HepG2 (cell line): ENCODE measurements around the gene SPG7. TPM values are rescaled to one million over a fixed set of nuclear protein-coding genes. Genes with fewer than 3 reads are reported as not detected.

Experiments used
- ATM ChIP-seq: fragments of 450-650 bp; IDR thresholded peaks from 2 replicates; pipeline ENCODE4 v1.7.1; 2017; ENCODE audit warnings: mild to moderate bottlenecking, borderline replicate concordance
- E2F2 ChIP-seq: sonication (generic); formaldehyde crosslinking; IDR thresholded peaks from 2 replicates; pipeline ENCODE4 v1.4.0; 2020; ENCODE audit warnings: missing genetic modification reagents, borderline replicate concordance
- FOXJ3 ChIP-seq: sonication (generic); formaldehyde crosslinking; IDR thresholded peaks from 2 replicates; pipeline ENCODE4 v1.4.0; 2020; ENCODE audit warnings: missing genetic modification reagents, mild to moderate bottlenecking, borderline replicate concordance
- GMEB1 ChIP-seq: sonication (generic); formaldehyde crosslinking; IDR thresholded peaks from 2 replicates; pipeline ENCODE4 v1.5.1; 2020; ENCODE audit warnings: missing genetic modification reagents, mild to moderate bottlenecking, borderline replicate concordance
- GTF3A ChIP-seq: sonication (generic); formaldehyde crosslinking; conservative IDR thresholded peaks from 2 replicates; pipeline ENCODE4 v1.4.0; 2020; ENCODE audit warnings: mild to moderate bottlenecking, missing genetic modification reagents
- KAT2B ChIP-seq: fragments of 150-350 bp; IDR thresholded peaks from 2 replicates; pipeline ENCODE4 v1.6.1; 2014; ENCODE audit warnings: low read depth, low read length, borderline replicate concordance
- KDM2A ChIP-seq: sonication (generic); formaldehyde crosslinking; IDR thresholded peaks from 2 replicates; pipeline ENCODE4 v1.4.0; 2020; ENCODE audit warnings: low read depth, missing genetic modification reagents, borderline replicate concordance
- NCOA2 ChIP-seq: sonication (generic); formaldehyde crosslinking; IDR thresholded peaks from 2 replicates; pipeline ENCODE4 v1.8.0; 2022; ENCODE audit warnings: inconsistent platforms
- RBM39 ChIP-seq: fragments of 200-400 bp; formaldehyde crosslinking; IDR thresholded peaks from one replicate; pipeline ENCODE4 v1.6.1; 2018; ENCODE audit warnings: antibody characterized with exemption, mild to moderate bottlenecking, low read depth, low read length; ENCODE audit not compliant: poor library complexity, severe bottlenecking
- RFXAP ChIP-seq: sonication (generic); formaldehyde crosslinking; IDR thresholded peaks from 2 replicates; pipeline ENCODE4 v1.4.0; 2020; ENCODE audit warnings: missing genetic modification reagents, borderline replicate concordance
- SETDB1 ChIP-seq: sonication (generic); formaldehyde crosslinking; IDR thresholded peaks from 2 replicates; pipeline ENCODE4 v1.5.1; 2020; ENCODE audit warnings: missing genetic modification reagents, mild to moderate bottlenecking, borderline replicate concordance
- SNAPC5 ChIP-seq: sonication (generic); formaldehyde crosslinking; IDR thresholded peaks from 2 replicates; pipeline ENCODE4 v1.8.1; 2023; ENCODE audit warnings: mild to moderate bottlenecking, missing genetic modification reagents, borderline replicate concordance
- TFAP4 ChIP-seq: sonication (generic); IDR thresholded peaks from 2 replicates; pipeline ENCODE4 v1.6.1; 2016; ENCODE audit warnings: low read depth, borderline replicate concordance
- ZMYM2 ChIP-seq: sonication (generic); formaldehyde crosslinking; IDR thresholded peaks from 2 replicates; pipeline ENCODE4 v1.8.0; 2022; ENCODE audit warnings: mild to moderate bottlenecking, missing genetic modification reagents
- ZNF383 ChIP-seq: sonication (generic); formaldehyde crosslinking; IDR thresholded peaks from 2 replicates; pipeline ENCODE4 v1.4.0; 2020; ENCODE audit warnings: missing genetic modification reagents, mild to moderate bottlenecking, borderline replicate concordance
- ZNF432 ChIP-seq: sonication (generic); formaldehyde crosslinking; IDR thresholded peaks from 2 replicates; pipeline ENCODE4 v1.5.0; 2020; ENCODE audit warnings: missing genetic modification reagents, mild to moderate bottlenecking, borderline replicate concordance
- ZNF484 ChIP-seq: sonication (generic); formaldehyde crosslinking; IDR thresholded peaks from 2 replicates; pipeline ENCODE4 v1.5.1; 2020; ENCODE audit warnings: mild to moderate bottlenecking, low read depth, missing genetic modification reagents, borderline replicate concordance
- ZNF549 ChIP-seq: sonication (generic); formaldehyde crosslinking; IDR thresholded peaks from 2 replicates; pipeline ENCODE4 v1.5.0; 2020; ENCODE audit warnings: missing genetic modification reagents
- ZNF557 ChIP-seq: sonication (generic); formaldehyde crosslinking; IDR thresholded peaks from 2 replicates; pipeline ENCODE4 v1.4.0; 2020; ENCODE audit warnings: missing genetic modification reagents
- ZNF687 ChIP-seq: sonication (generic); formaldehyde crosslinking; IDR thresholded peaks from 2 replicates; pipeline ENCODE4 v1.5.1; 2020; ENCODE audit warnings: mild to moderate bottlenecking, missing genetic modification reagents, moderate library complexity
- ZSCAN22 ChIP-seq: sonication (generic); formaldehyde crosslinking; IDR thresholded peaks from 2 replicates; pipeline ENCODE4 v1.4.0; 2020; ENCODE audit warnings: mild to moderate bottlenecking, missing genetic modification reagents
- polyA plus RNA-seq, 8 experiments: library from polyadenylated mRNA; depleted of rRNA in 3 of 8; stranded (reverse) in 7 of 8; unstranded in 1 of 8; fragments of >200 nt; fragmentation: Illumina TruSeq in 4 of 8; extraction: Trizol in 4 of 8; gene quantifications; 2 replicates each; pipeline versions ENCODE4 v1.2.1 to v1.2.3, GENCODE V29; 2011 to 2016; ENCODE audit warnings: low read depth in 4 of 8, missing spikeins in 1 of 8, mixed read lengths in 1 of 8; ENCODE audit not compliant: insufficient read depth in 1 of 8
- total RNA-seq, 5 experiments: library from RNA; depleted of rRNA; stranded (reverse); fragments of >200 nt; fragmentation: Illumina TruSeq; extraction: Trizol; gene quantifications; 2 replicates each; pipeline ENCODE4 v1.2.3, GENCODE V29; 2016; ENCODE audit warnings: low read depth in 1 of 5

SPG7 gene
- total and polyA plus RNA-seq, 2 of the 13 experiments (the other 11 are each of a cell fraction or from before 2014, with no cell fraction given) = 66.0 to 136 TPM

GRCh38 chr16:89545044-89545830 is 37.0 kb downstream of the SPG7 start (continued):
- 0 out of 2 replicates have a peak, but pooled peaks have one; percentile 65 for TF ChIP-seq SNAPC5
- TF ChIP-seq RBM39 = peak; percentile 72
- TF ChIP-seq KAT2B = no peak
- no peak for TF ChIP-seq SETDB1 (CRISPR knock-in tag)
- TF ChIP-seq ZNF557 (CRISPR knock-in tag) = no peak
- TF ChIP-seq ZSCAN22 (CRISPR knock-in tag) = no peak
- TF ChIP-seq ZNF383 (CRISPR knock-in tag) = 0 out of 2 replicates have a peak, but pooled peaks have one; percentile 23
- peak; percentile 32; the same call in 1 of the 2 replicates for TF ChIP-seq TFAP4
- no peak for TF ChIP-seq ZNF549 (CRISPR knock-in tag)
- no peak for TF ChIP-seq GTF3A (CRISPR knock-in tag)
- peak; percentile 57; the same call in 1 of the 2 replicates for TF ChIP-seq KDM2A (CRISPR knock-in tag)
- peak; percentile 92 for TF ChIP-seq RFXAP (CRISPR knock-in tag)
- no peak for TF ChIP-seq NCOA2
- TF ChIP-seq GMEB1 (CRISPR knock-in tag) = no peak
- peak; percentile 94 for TF ChIP-seq ZNF687 (CRISPR knock-in tag)
- TF ChIP-seq E2F2 (CRISPR knock-in tag) = no peak
- TF ChIP-seq ZNF432 (CRISPR knock-in tag) = no peak
- no peak for TF ChIP-seq ZNF484 (CRISPR knock-in tag)
- no peak; the same call in 1 of the 2 replicates for TF ChIP-seq FOXJ3 (CRISPR knock-in tag)
- TF ChIP-seq ZMYM2 (CRISPR knock-in tag) = peak; percentile 82
- no peak for TF ChIP-seq ATM
